ENCODE results near the gene MLPH. TPM values are rescaled to one million over a fixed set of nuclear protein-coding genes. Genes with fewer than 3 reads are reported as not detected.

Gene MLPH
- total RNA-seq, 1 experiment from 2014 or later, result 107 TPM

- no peak for DNase-seq (ENCODE audit: extremely low read depth, low read depth)
These were observed 89.1 kb downstream of the MLPH start for GRCh38 chr2:237575869-237576862.

- no peak for DNase-seq (ENCODE audit: extremely low read depth, low read depth)
These were observed 89.9 kb downstream of the MLPH start for GRCh38 chr2:237576974-237577373.

GRCh38 chr2:237577458-237577857 is 90.4 kb downstream of the MLPH start:
- DNase-seq (ENCODE audit: extremely low read depth, low read depth), result no peak

- no peak for DNase-seq (ENCODE audit: extremely low read depth, low read depth)
These were observed 91.2 kb downstream of the MLPH start for GRCh38 chr2:237577956-237578870.

- DNase-seq (ENCODE audit: extremely low read depth, low read depth), result no peak
These were observed 94.3 kb downstream of the MLPH start for GRCh38 chr2:237581326-237581725.

- DNase-seq (ENCODE audit: extremely low read depth, low read depth), result no peak
These were observed 95.0 kb downstream of the MLPH start for GRCh38 chr2:237581751-237582746.

- DNase-seq (ENCODE audit: extremely low read depth, low read depth), result no peak
These were observed 96.6 kb downstream of the MLPH start for GRCh38 chr2:237583385-237584295.

- no peak for DNase-seq (ENCODE audit: extremely low read depth, low read depth)
These were observed 98.7 kb downstream of the MLPH start for GRCh38 chr2:237585590-237586221.

GRCh38 chr2:237588044-237588696 is 101.1 kb downstream of the MLPH start:
- DNase-seq (ENCODE audit: extremely low read depth, low read depth), result no peak

GRCh38 chr2:237590272-237591140 is 103.5 kb downstream of the MLPH start, which contains the start of gene RAB17:
TSS of gene RAB17 (minus strand) at chr2:237590734. CDS start at chr2:237586154, 4,580 bp downstream.
- peak; percentile 7 for DNase-seq (ENCODE audit: extremely low read depth, low read depth)

GRCh38 chr2:237591141-237591881 is 104.3 kb downstream of the MLPH start:
- DNase-seq (ENCODE audit: extremely low read depth, low read depth), result no peak

- no peak for DNase-seq (ENCODE audit: extremely low read depth, low read depth)
These were observed 105.5 kb downstream of the MLPH start for GRCh38 chr2:237592425-237592980.

GRCh38 chr2:237593036-237593435 is 106.0 kb downstream of the MLPH start:
- no peak for DNase-seq (ENCODE audit: extremely low read depth, low read depth)

- no peak for DNase-seq (ENCODE audit: extremely low read depth, low read depth)
These were observed 106.7 kb downstream of the MLPH start for GRCh38 chr2:237593596-237594320.

GRCh38 chr2:237594514-237594871 is 107.4 kb downstream of the MLPH start:
- DNase-seq (ENCODE audit: extremely low read depth, low read depth), result no peak

Data from NCI-H460 (cell line).